GM12878 (cell line): ENCODE results near the gene ZBTB32. TPM values are rescaled to one million over a fixed set of nuclear protein-coding genes. Genes with fewer than 3 reads are reported as not detected.

Source experiments
- CEBPZ ChIP-seq: fragments of 150-350 bp; IDR thresholded peaks from 2 replicates; pipeline ENCODE4 v1.6.1; 2016; ENCODE audit warnings: low read depth, low read length
- EED ChIP-seq: sonication (generic); IDR thresholded peaks from 2 replicates; pipeline ENCODE4 v1.6.1; 2016; ENCODE audit warnings: antibody characterized with exemption, low read depth
- EGR1 ChIP-seq, 2 experiments: IDR thresholded peaks; 1 replicate in 1 of 2; 2 replicates in 1 of 2; pipeline ENCODE4 v1.6.1; 2011 to 2012; ENCODE audit warnings: low read depth in 2 of 2, low read length in 2 of 2, borderline replicate concordance in 1 of 2, mild to moderate bottlenecking in 1 of 2, moderate library complexity in 1 of 2
- EP300 ChIP-seq, 2 experiments: fragments of 150-350 bp in 1 of 2; IDR thresholded peaks; 2 replicates each; pipeline ENCODE4 v1.6.1; 2011 to 2012; ENCODE audit warnings: low read depth in 2 of 2, low read length in 2 of 2, borderline replicate concordance in 1 of 2, improper control_type of control experiment in 1 of 2, inconsistent platforms in 1 of 2; ENCODE audit not compliant: control insufficient read depth in 1 of 2
- FOXM1 ChIP-seq: IDR thresholded peaks from 2 replicates; pipeline ENCODE4 v1.6.1; 2012; ENCODE audit warnings: low read depth, mild to moderate bottlenecking, inconsistent platforms, low read length, moderate library complexity
- KDM1A ChIP-seq: fragments of 200-600 bp; sonication (generic); IDR thresholded peaks from 2 replicates; pipeline ENCODE4 v1.6.1; 2016; ENCODE audit warnings: borderline replicate concordance
- KLF5 ChIP-seq: fragments of 450-650 bp; IDR thresholded peaks from 2 replicates; pipeline ENCODE4 v1.6.1; 2014; ENCODE audit warnings: mild to moderate bottlenecking; ENCODE audit not compliant: partially characterized antibody
- MEF2B ChIP-seq: fragments of 450-650 bp; IDR thresholded peaks from 2 replicates; pipeline ENCODE4 v1.6.1; 2018; ENCODE audit warnings: mild to moderate bottlenecking, moderate library complexity; ENCODE audit not compliant: partially characterized antibody, poor library complexity, severe bottlenecking
- PAX8 ChIP-seq: fragments of 450-650 bp; IDR thresholded peaks from 2 replicates; pipeline ENCODE4 v1.6.1; 2017; ENCODE audit warnings: mild to moderate bottlenecking, moderate library complexity
- RBBP5 ChIP-seq: fragments of 200-600 bp; sonication (generic); conservative IDR thresholded peaks from 2 replicates; pipeline ENCODE4 v1.6.1; 2016
- RFX5 ChIP-seq: IDR thresholded peaks from 2 replicates; pipeline ENCODE4 v1.6.1; 2011; ENCODE audit warnings: low read depth, low read length, improper control_type of control experiment
- RUNX3 ChIP-seq: IDR thresholded peaks from 2 replicates; pipeline ENCODE4 v1.6.1; 2012; ENCODE audit warnings: low read length, inconsistent platforms
- SIX5 ChIP-seq: IDR thresholded peaks from 2 replicates; pipeline ENCODE4 v1.6.1; 2011; ENCODE audit warnings: mild to moderate bottlenecking, low read depth, low read length, moderate library complexity; ENCODE audit not compliant: severe bottlenecking
- SP1 ChIP-seq: IDR thresholded peaks from one replicate; pipeline ENCODE4 v1.6.1; 2011; ENCODE audit warnings: low read depth, low read length
- SREBF1 ChIP-seq: IDR thresholded peaks from 2 replicates; pipeline ENCODE4 v1.6.1; 2012; ENCODE audit warnings: mild to moderate bottlenecking, low read length
- SRF ChIP-seq, 2 experiments: IDR thresholded peaks; 2 replicates each; pipeline ENCODE4 v1.6.1; 2011; ENCODE audit warnings: low read depth in 2 of 2, low read length in 2 of 2, mild to moderate bottlenecking in 1 of 2, moderate library complexity in 1 of 2
- SUPT20H ChIP-seq: IDR thresholded peaks from 2 replicates; pipeline ENCODE4 v1.6.1; 2011; ENCODE audit warnings: low read depth, mild to moderate bottlenecking, low read length, moderate library complexity, borderline replicate concordance; ENCODE audit not compliant: control insufficient read depth
- TAF1 ChIP-seq: IDR thresholded peaks from 2 replicates; pipeline ENCODE4 v1.6.1; 2011; ENCODE audit warnings: mild to moderate bottlenecking, low read depth, low read length, borderline replicate concordance
- ZBED1 ChIP-seq: IDR thresholded peaks from 2 replicates; pipeline ENCODE4 v1.6.1; 2016; ENCODE audit warnings: borderline replicate concordance
- polyA plus RNA-seq, 11 experiments: library from polyadenylated mRNA; depleted of rRNA in 4 of 11; unstranded in 6 of 11; stranded (reverse) in 5 of 11; fragments of >200 nt; fragmentation: Nextera tagmentation in 4 of 11; fragmentation: Illumina TruSeq in 1 of 11; extraction: Ambion mirVana in 4 of 11; extraction: Trizol in 1 of 11; gene quantifications; 1 replicate in 1 of 11; 2 replicates in 10 of 11; pipeline versions ENCODE4 v1.2.1 to v1.2.3, GENCODE V29; 2011 to 2016; ENCODE audit warnings: inconsistent platforms in 2 of 11, missing spikeins in 2 of 11, low read depth in 1 of 11
- total RNA-seq, 4 experiments: library from RNA; depleted of rRNA in 3 of 4; stranded (reverse); fragments of >200 nt in 3 of 4; fragmentation: Illumina TruSeq in 1 of 4; extraction: Trizol in 1 of 4; gene quantifications; 2 replicates each; pipeline versions ENCODE4 v1.2.1 to v1.2.3, GENCODE V29; 2013 to 2021
- TF ChIP-seq, protein P1 (sequence below): IDR thresholded peaks from 2 replicates; pipeline ENCODE4 v1.6.1; 2012; ENCODE audit warnings: low read depth, low read length, improper control_type of control experiment
- TF ChIP-seq, protein P2 (sequence below): fragments of 450-650 bp; IDR thresholded peaks from 2 replicates; pipeline ENCODE4 v1.6.1; 2018; ENCODE audit warnings: borderline replicate concordance, mild to moderate bottlenecking; ENCODE audit not compliant: partially characterized antibody
- TF ChIP-seq, protein P3 (sequence below): IDR thresholded peaks from 2 replicates; pipeline ENCODE4 v1.6.1; 2012; ENCODE audit warnings: low read depth, low read length, improper control_type of control experiment

ZBTB32 gene
- total and polyA plus RNA-seq, 10 of the 15 experiments (the other 5 are each of a cell fraction or from before 2014, with no cell fraction given), result 1.0 to 46.7 (median 16.0) TPM

DNA sequence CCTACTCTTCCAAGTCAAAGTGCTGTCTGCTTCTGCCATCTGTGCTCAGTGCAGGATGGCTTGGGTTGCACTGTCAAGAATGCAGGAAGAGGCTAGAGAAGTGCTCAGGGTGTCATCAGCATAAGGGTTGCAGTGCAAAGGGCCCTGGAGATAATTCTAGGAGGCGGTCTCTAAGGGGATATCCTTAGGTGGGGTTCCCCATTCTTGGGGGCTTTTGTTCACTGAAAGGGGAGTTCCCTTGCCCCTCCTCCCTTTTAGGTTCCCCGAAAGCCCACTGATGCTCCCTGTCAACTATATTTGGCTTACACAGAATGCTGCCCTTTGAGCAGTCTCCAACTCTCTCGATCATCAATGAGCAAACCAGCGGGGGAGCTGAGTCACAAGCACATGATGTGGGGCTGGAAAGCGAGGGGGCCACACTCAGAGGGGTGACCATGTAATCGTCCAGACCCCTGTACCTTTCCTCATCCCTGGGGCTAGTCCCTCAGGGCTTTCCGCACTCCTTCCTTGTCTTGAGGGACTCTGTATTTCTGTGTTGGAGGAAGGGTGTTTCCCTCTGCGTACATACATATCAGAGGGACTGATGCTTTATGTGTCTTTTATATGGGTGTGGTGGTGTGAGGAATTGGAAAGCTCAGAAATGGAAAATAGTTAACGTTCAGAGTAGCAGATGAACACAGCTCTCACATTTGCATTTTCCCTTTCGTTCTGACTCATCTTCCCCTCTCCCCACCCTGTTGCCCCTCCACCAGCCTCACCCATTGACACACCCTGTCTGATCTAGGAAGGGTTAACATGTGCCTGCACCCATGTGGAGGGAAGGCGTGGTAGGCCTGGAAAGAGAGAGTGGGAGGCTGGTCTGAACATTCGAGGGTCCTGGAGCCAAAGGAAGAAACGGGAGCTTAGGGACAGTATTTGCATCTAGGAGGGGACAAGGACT, 6.7 kb downstream of the ZBTB32 start (continued):
- no peak for TF ChIP-seq KLF5
- TF ChIP-seq RFX5, result no peak
- no peak for TF ChIP-seq RBBP5
- TF ChIP-seq CEBPZ, result no peak
- no peak; the same call in 1 of the 2 replicates for TF ChIP-seq TAF1
- TF ChIP-seq SP1, result peak; percentile 71
- peak; percentile 79 for TF ChIP-seq RUNX3
- TF ChIP-seq SIX5, result no peak
- peak; percentile 48 for TF ChIP-seq MEF2B
- no peak for TF ChIP-seq PAX8
- TF ChIP-seq, protein P1, sequence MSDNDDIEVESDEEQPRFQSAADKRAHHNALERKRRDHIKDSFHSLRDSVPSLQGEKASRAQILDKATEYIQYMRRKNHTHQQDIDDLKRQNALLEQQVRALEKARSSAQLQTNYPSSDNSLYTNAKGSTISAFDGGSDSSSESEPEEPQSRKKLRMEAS, result peak; percentile 94
- TF ChIP-seq EGR1 (IDR thresholded peaks at IDR 0.05; ENCODE audit: borderline replicate concordance in 1 of 2, low read depth in 2 of 2, low read length in 2 of 2), result no peak; a peak in 1 of 3 replicates
- no peak for TF ChIP-seq KDM1A
- TF ChIP-seq, protein P2, sequence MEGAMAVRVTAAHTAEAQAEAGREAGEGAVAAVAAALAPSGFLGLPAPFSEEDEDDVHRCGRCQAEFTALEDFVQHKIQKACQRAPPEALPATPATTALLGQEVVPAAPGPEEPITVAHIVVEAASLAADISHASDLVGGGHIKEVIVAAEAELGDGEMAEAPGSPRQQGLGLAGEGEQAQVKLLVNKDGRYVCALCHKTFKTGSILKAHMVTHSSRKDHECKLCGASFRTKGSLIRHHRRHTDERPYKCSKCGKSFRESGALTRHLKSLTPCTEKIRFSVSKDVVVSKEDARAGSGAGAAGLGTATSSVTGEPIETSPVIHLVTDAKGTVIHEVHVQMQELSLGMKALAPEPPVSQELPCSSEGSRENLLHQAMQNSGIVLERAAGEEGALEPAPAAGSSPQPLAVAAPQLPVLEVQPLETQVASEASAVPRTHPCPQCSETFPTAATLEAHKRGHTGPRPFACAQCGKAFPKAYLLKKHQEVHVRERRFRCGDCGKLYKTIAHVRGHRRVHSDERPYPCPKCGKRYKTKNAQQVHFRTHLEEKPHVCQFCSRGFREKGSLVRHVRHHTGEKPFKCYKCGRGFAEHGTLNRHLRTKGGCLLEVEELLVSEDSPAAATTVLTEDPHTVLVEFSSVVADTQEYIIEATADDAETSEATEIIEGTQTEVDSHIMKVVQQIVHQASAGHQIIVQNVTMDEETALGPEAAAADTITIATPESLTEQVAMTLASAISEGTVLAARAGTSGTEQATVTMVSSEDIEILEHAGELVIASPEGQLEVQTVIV, result no peak
- TF ChIP-seq EP300 (IDR thresholded peaks at IDR 0.05; ENCODE audit: borderline replicate concordance in 1 of 2, control insufficient read depth in 1 of 2, low read depth in 2 of 2, low read length in 2 of 2), result peak; percentile 70 to 92
- TF ChIP-seq EED, result peak; percentile 73
- 0 out of 4 replicates have a peak, but pooled peaks of 1 of the 2 experiments have one; percentile 17 for TF ChIP-seq SRF (IDR thresholded peaks at IDR 0.05; ENCODE audit: low read depth in 2 of 2, low read length in 2 of 2)
- no peak for TF ChIP-seq SUPT20H
- TF ChIP-seq ZBED1, result no peak
- TF ChIP-seq, protein P3, sequence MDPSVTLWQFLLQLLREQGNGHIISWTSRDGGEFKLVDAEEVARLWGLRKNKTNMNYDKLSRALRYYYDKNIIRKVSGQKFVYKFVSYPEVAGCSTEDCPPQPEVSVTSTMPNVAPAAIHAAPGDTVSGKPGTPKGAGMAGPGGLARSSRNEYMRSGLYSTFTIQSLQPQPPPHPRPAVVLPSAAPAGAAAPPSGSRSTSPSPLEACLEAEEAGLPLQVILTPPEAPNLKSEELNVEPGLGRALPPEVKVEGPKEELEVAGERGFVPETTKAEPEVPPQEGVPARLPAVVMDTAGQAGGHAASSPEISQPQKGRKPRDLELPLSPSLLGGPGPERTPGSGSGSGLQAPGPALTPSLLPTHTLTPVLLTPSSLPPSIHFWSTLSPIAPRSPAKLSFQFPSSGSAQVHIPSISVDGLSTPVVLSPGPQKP, result no peak
- TF ChIP-seq SREBF1, result no peak
- peak; percentile 22; the same call in 1 of the 2 replicates for TF ChIP-seq FOXM1
